ENCODE results near the gene TOX2. TPM values are rescaled to one million over a fixed set of nuclear protein-coding genes. Genes with fewer than 3 reads are reported as not detected.

Gene TOX2
- total RNA-seq, 1 donor from 2014 or later: 4.8 TPM

DNA sequence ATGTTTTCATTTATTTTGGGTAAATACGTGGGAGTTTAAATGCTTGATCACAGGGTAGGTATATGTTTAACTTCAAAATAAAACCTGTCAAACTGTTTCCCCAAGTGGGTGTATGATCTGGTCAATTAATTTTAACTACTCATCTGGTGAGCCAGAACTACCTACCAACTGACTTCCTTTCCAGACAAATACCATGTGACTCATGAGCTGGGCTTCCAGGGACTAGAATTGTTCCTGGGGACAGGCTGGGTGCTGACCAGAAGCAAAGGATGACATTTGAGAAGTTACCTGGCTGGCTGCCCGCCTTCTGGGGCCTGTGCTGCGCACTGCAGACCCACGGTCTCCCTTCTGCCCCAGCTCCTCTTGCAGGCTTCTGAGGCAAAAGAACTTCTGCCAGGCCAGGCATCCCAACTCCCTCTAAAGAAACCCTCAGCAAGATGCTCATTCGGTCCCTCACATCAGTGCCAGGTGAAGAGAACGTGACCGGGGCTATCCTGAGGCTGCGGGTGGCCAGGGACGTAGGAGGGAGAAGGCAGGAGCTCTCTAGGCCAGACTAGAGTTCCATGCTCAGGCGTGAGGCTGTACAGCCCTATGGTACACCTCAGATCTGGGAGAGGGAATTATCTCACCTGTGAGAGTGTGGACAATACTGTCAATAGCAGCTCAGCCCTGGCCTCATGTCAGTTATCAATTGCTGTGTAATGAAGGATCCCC is 168.7 kb downstream of the TOX2 start:
- Mint-ChIP-seq H3K4me3 (no peak overlapping the region), H3K36me3 (ENCODE audit: low read depth) (no peaks in the 10 kb centered on the region), H3K27me3 (peaks cover 2% of the 10 kb centered on the region), H3K4me1 (peaks cover 4% of the 10 kb centered on the region), H3K9me3 (no peaks in the 10 kb centered on the region), H3K27ac (no peak overlapping the region)
- ATAC-seq (ENCODE audit: low read depth) (no peak), DNase-seq (no peak)
- ChIA-PET POLR2A (interaction anchor here (0.5 kb wide), 1 partner anchor 335 kb away, joined by 5 read pairs; no protein-coding TSS in a partner anchor), CTCF (interaction anchor here (0.8 to 8.3 kb wide), 5 partner anchors 14 to 634 kb away, joined by 3 to 91 read pairs (median 6); no protein-coding TSS in a partner anchor)
- intact Hi-C loops (cut with micrococcal nuclease): loop anchor here (5.0 to 10.0 kb wide), 2 partner anchors 156 to 239 kb away; no protein-coding TSS in a partner anchor
- TF ChIP-seq, protein P1, sequence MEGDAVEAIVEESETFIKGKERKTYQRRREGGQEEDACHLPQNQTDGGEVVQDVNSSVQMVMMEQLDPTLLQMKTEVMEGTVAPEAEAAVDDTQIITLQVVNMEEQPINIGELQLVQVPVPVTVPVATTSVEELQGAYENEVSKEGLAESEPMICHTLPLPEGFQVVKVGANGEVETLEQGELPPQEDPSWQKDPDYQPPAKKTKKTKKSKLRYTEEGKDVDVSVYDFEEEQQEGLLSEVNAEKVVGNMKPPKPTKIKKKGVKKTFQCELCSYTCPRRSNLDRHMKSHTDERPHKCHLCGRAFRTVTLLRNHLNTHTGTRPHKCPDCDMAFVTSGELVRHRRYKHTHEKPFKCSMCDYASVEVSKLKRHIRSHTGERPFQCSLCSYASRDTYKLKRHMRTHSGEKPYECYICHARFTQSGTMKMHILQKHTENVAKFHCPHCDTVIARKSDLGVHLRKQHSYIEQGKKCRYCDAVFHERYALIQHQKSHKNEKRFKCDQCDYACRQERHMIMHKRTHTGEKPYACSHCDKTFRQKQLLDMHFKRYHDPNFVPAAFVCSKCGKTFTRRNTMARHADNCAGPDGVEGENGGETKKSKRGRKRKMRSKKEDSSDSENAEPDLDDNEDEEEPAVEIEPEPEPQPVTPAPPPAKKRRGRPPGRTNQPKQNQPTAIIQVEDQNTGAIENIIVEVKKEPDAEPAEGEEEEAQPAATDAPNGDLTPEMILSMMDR (IDR thresholded peaks at IDR 0.05): no peak

DNA sequence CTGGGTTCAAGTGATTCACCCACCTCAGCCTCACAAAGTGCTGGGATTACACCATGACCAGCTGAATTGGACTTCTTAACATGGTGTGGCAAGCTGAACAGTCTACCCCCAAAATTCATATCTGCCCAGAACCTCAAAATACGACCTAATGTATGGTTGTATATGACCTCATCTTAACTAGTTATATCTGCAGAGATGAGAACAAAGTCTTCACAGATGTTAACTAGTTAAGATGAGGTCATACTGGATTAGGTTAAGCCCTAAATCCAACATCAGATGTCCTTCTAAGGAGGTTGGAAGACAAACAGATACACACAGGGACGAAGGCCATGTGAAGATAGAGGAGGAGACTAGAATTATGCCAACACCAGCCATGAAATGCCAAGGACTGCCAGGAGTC is 169.8 kb downstream of the TOX2 start:
- H3K4me3 Mint-ChIP-seq: no peak overlapping the region
- no peaks in the 10 kb centered on the region for H3K36me3 Mint-ChIP-seq (ENCODE audit: low read depth)
- H3K27me3 Mint-ChIP-seq: peaks cover 2% of the 10 kb centered on the region
- DNase-seq: no peak
- TF ChIP-seq, protein P1 (IDR thresholded peaks at IDR 0.05): no peak
- ChIA-PET POLR2A (no interaction called here), CTCF (interaction anchor here (0.7 to 8.3 kb wide), 4 partner anchors 13 to 642 kb away, joined by 3 to 91 read pairs (median 6); no protein-coding TSS in a partner anchor)
- no peaks in the 10 kb centered on the region for H3K9me3 Mint-ChIP-seq
- intact Hi-C loops (cut with micrococcal nuclease): loop anchor here (5.0 to 10.0 kb wide), 2 partner anchors 157 to 240 kb away; no protein-coding TSS in a partner anchor
- no peak for ATAC-seq (ENCODE audit: low read depth)
- H3K27ac Mint-ChIP-seq: no peak overlapping the region
- peaks cover 4% of the 10 kb centered on the region for H3K4me1 Mint-ChIP-seq

DNA sequence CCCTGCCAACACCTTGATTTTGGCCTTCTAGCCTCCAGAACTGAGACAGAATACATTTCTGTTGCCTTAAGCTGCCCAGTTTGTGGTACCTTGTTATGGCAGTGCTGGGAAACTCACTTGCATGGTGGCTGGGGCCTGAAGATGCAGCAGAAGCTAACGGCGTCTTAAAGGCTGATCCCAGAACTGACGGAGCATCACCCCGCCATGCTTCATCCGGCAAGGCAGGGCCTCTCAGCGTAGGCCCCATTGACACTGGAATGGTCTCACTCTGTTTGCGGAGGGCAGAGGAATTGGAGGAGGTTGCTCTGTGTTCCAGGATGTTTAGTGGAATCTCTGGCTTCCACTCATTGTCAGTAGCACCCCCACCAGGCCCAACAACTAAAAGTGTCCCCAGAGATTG is 170.2 kb downstream of the TOX2 start:
- H3K36me3 Mint-ChIP-seq (ENCODE audit: low read depth): no peaks in the 10 kb centered on the region
- no peak overlapping the region for H3K4me3 Mint-ChIP-seq
- H3K9me3 Mint-ChIP-seq: no peaks in the 10 kb centered on the region
- no peak for DNase-seq
- TF ChIP-seq, protein P1 (IDR thresholded peaks at IDR 0.05): no peak
- intact Hi-C loops (cut with micrococcal nuclease): loop anchor here (5.0 to 10.0 kb wide), 2 partner anchors 158 to 240 kb away; no protein-coding TSS in a partner anchor
- H3K27me3 Mint-ChIP-seq: peaks cover 2% of the 10 kb centered on the region
- peaks cover 5% of the 10 kb centered on the region for H3K4me1 Mint-ChIP-seq
- ChIA-PET POLR2A (no interaction called here), CTCF (interaction anchor here (0.7 to 8.3 kb wide), 2 partner anchors 335 to 642 kb away, joined by 3 to 91 read pairs; no protein-coding TSS in a partner anchor)
- ATAC-seq (ENCODE audit: low read depth): no peak
- no peak overlapping the region for H3K27ac Mint-ChIP-seq

DNA sequence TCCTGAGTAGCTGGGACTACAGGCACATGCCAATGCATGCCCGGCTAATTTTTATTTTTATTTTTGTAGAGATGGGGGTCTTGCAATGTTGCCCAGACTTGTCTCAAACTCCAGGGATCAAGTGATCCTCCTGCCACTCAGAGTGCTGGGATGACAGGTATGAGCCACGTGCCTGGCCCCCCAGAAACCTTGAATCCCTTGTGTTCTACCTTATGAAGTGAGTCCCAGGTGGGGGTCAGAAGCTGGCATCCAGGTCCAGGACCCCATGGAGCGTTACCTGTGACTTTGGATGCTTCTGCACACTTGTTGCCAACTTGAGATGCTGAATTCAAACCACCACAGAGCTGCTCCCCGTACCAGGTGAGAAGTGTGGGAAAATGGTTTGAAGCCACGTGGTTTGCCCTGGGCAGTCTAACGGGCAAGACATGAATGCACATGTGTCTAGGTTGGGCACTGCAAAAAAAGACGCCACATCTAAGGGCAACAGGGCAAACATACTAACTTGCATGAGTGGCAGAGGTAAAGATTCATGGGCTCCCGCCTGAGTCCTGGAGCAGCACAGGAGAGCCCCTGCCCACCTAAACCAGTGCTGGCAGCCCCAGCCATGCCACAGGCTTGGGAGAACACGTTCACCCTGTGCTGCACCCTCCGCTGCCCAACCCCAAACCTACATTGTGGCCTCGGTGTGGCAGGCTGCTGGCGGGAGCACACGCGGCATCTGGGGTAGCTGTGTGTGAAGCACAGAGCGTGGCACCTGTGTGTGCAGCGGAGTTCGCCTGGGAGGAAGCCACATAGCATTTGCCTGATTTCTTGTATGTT is 171.2 kb downstream of the TOX2 start:
- Mint-ChIP-seq H3K9me3 (no peaks in the 10 kb centered on the region), H3K27ac (no peak overlapping the region), H3K36me3 (ENCODE audit: low read depth) (no peaks in the 10 kb centered on the region), H3K4me3 (no peak overlapping the region), H3K4me1 (peaks cover 3% of the 10 kb centered on the region), H3K27me3 (peaks cover 2% of the 10 kb centered on the region)
- no peak for DNase-seq
- intact Hi-C loops (cut with micrococcal nuclease): loop anchor here (10.0 kb wide), 1 partner anchor 241 kb away; no protein-coding TSS in a partner anchor
- no peak for ATAC-seq (ENCODE audit: low read depth)
- ChIA-PET POLR2A (no interaction called here), CTCF (no interaction called here)
- TF ChIP-seq, protein P1 (IDR thresholded peaks at IDR 0.05): no peak
